H9 (cell line): Measurements from ENCODE around the gene TRPV6. TPM values are rescaled to one million over a fixed set of nuclear protein-coding genes. Genes with fewer than 3 reads are reported as not detected.
A peak's percentile ranks its signal among the peaks of the same experiment; 100 is the strongest.

Source experiments
- DNase-seq: peaks from one replicate; pipeline ENCODE4 v3.0.0-alpha.2; 2017
- H2AFZ ChIP-seq: one replicate; pipeline ENCODE4 v1.6.1; 2013; ENCODE audit warnings: mild to moderate bottlenecking, low read length, control low read depth, moderate library complexity
- H2AK5ac ChIP-seq: 2 replicates; pipeline ENCODE4 v1.6.1; 2013; ENCODE audit warnings: low read length, control low read depth, mixed read lengths; ENCODE audit not compliant: insufficient read length
- H2BK120ac ChIP-seq: one replicate; pipeline ENCODE4 v1.6.1; 2013; ENCODE audit warnings: low read depth, mild to moderate bottlenecking, low read length, control low read depth, inconsistent platforms; ENCODE audit not compliant: poor library complexity, severe bottlenecking
- H2BK12ac ChIP-seq: 2 replicates; pipeline ENCODE4 v1.6.1; 2013; ENCODE audit warnings: low read length, control low read depth, mixed read lengths, low read depth; ENCODE audit not compliant: insufficient read length
- H2BK15ac ChIP-seq: 2 replicates; pipeline ENCODE4 v1.6.1; 2013; ENCODE audit warnings: low read depth, low read length, control low read depth
- H2BK20ac ChIP-seq: one replicate; pipeline ENCODE4 v1.6.1; 2013; ENCODE audit warnings: low read depth, mild to moderate bottlenecking, low read length, control low read depth, inconsistent platforms; ENCODE audit not compliant: poor library complexity, severe bottlenecking
- H2BK5ac ChIP-seq: 2 replicates; pipeline ENCODE4 v1.6.1; 2013; ENCODE audit warnings: low read length, control low read depth, mixed read lengths; ENCODE audit not compliant: insufficient read length
- H3K14ac ChIP-seq: 2 replicates; pipeline ENCODE4 v1.6.1; 2013; ENCODE audit warnings: low read length, control low read depth; ENCODE audit not compliant: insufficient read depth
- H3K18ac ChIP-seq: 2 replicates; pipeline ENCODE4 v1.6.1; 2013; ENCODE audit warnings: low read depth, mild to moderate bottlenecking, mixed read lengths, low read length, control low read depth; ENCODE audit not compliant: insufficient read length
- H3K23ac ChIP-seq: 2 replicates; pipeline ENCODE4 v1.6.1; 2013; ENCODE audit warnings: low read length, control low read depth, mixed read lengths, low read depth; ENCODE audit not compliant: insufficient read length
- H3K23me2 ChIP-seq: 2 replicates; pipeline ENCODE4 v1.6.1; 2013; ENCODE audit warnings: low read depth, mild to moderate bottlenecking, mixed read lengths, low read length, control low read depth; ENCODE audit not compliant: insufficient read length, poor library complexity, severe bottlenecking
- H3K27ac ChIP-seq: 2 replicates; pipeline ENCODE4 v1.5.1; 2013; ENCODE audit warnings: low read length, control low read depth, mixed read lengths, low read depth; ENCODE audit not compliant: insufficient read length
- H3K27me3 ChIP-seq: 2 replicates; pipeline ENCODE4 v1.6.1; 2013; ENCODE audit warnings: low read length, control low read depth, inconsistent platforms; ENCODE audit not compliant: insufficient read depth
- H3K4ac ChIP-seq: 2 replicates; pipeline ENCODE4 v1.6.1; 2013; ENCODE audit warnings: low read depth, mild to moderate bottlenecking, control low read depth, inconsistent platforms, low read length, moderate library complexity
- H3K4me1 ChIP-seq: 2 replicates; pipeline ENCODE4 v1.6.1; 2013; ENCODE audit warnings: low read length, control low read depth, inconsistent platforms; ENCODE audit not compliant: insufficient read depth
- H3K4me2 ChIP-seq: 2 replicates; pipeline ENCODE4 v1.6.1; 2013; ENCODE audit warnings: low read length, control low read depth, mixed read lengths; ENCODE audit not compliant: insufficient read length, insufficient read depth
- H3K56ac ChIP-seq: 2 replicates; pipeline ENCODE4 v1.6.1; 2013; ENCODE audit warnings: low read depth, mild to moderate bottlenecking, mixed read lengths, low read length, control low read depth; ENCODE audit not compliant: insufficient read length
- H3K79me1 ChIP-seq: 2 replicates; pipeline ENCODE4 v1.6.1; 2013; ENCODE audit warnings: low read depth, mild to moderate bottlenecking, moderate library complexity, low read length, control low read depth, inconsistent platforms; ENCODE audit not compliant: insufficient read depth, poor library complexity, severe bottlenecking
- H3K79me2 ChIP-seq: 2 replicates; pipeline ENCODE4 v1.6.1; 2013; ENCODE audit warnings: low read length, control low read depth, inconsistent platforms; ENCODE audit not compliant: insufficient read depth
- H3K9ac ChIP-seq: 2 replicates; pipeline ENCODE4 v1.6.1; 2013; ENCODE audit warnings: low read length, control low read depth, mixed read lengths; ENCODE audit not compliant: insufficient read length; ENCODE audit errors: extremely low read depth
- H3K9me3 ChIP-seq: one replicate; pipeline ENCODE4 v1.6.1; 2013; ENCODE audit warnings: low read depth, low read length, inconsistent platforms; ENCODE audit not compliant: control insufficient read depth
- H3T11ph ChIP-seq: one replicate; pipeline ENCODE4 v1.6.1; 2013; ENCODE audit warnings: mild to moderate bottlenecking, low read length, control low read depth, inconsistent platforms
- H4K20me1 ChIP-seq: one replicate; pipeline ENCODE4 v1.6.1; 2013; ENCODE audit not compliant: control insufficient read depth, insufficient read length, insufficient read depth
- H4K5ac ChIP-seq: 2 replicates; pipeline ENCODE4 v1.6.1; 2013; ENCODE audit warnings: low read depth, mild to moderate bottlenecking, mixed read lengths, low read length, control low read depth; ENCODE audit not compliant: insufficient read length
- H4K8ac ChIP-seq: replicated peaks from 2 replicates; pipeline ENCODE4 v1.6.1; 2013; ENCODE audit warnings: low read length, control low read depth, mixed read lengths, low read depth; ENCODE audit not compliant: insufficient read length
- H4K91ac ChIP-seq: 2 replicates; pipeline ENCODE4 v1.6.1; 2013; ENCODE audit warnings: low read depth, mild to moderate bottlenecking, moderate library complexity, mixed read lengths, low read length, control low read depth; ENCODE audit not compliant: insufficient read length
- H3K27ac Mint-ChIP-seq, 3 experiments: 2 replicates in 2 of 3; 3 replicates in 1 of 3; pipeline ENCODE4 v1.8.0; 2020 to 2021; ENCODE audit warnings: mixed read lengths in 3 of 3, mild to moderate bottlenecking in 1 of 3, moderate library complexity in 1 of 3
- H3K27me3 Mint-ChIP-seq: 2 replicates; pipeline ENCODE4 v1.8.0; 2021; ENCODE audit warnings: low read depth, mild to moderate bottlenecking, moderate library complexity, mixed read lengths
- H3K36me3 Mint-ChIP-seq, 3 experiments: 2 replicates in 2 of 3; 3 replicates in 1 of 3; pipeline ENCODE4 v1.8.0; 2020 to 2021; ENCODE audit warnings: low read depth in 3 of 3, mixed read lengths in 3 of 3; ENCODE audit not compliant: insufficient read depth in 1 of 3
- H3K4me1 Mint-ChIP-seq, 2 experiments: 2 replicates each; pipeline ENCODE4 v1.8.0; 2020; ENCODE audit warnings: mixed read lengths in 2 of 2
- H3K4me3 Mint-ChIP-seq, 2 experiments: 2 replicates in 1 of 2; 3 replicates in 1 of 2; pipeline ENCODE4 v1.8.0; 2020 to 2021; ENCODE audit warnings: mild to moderate bottlenecking in 2 of 2, mixed read lengths in 2 of 2, moderate library complexity in 1 of 2
- H3K9me3 Mint-ChIP-seq, 2 experiments: 2 replicates in 1 of 2; 3 replicates in 1 of 2; pipeline ENCODE4 v1.8.0; 2020; ENCODE audit warnings: mild to moderate bottlenecking in 2 of 2, mixed read lengths in 2 of 2, moderate library complexity in 1 of 2
- WGBS: extraction: QIAGEN DNeasy Blood & Tissue Kit; methylation state at CpG from one replicate; pipeline ENCODE4 v1.1.7; 2013; ENCODE audit warnings: missing lambda C conversion rate, low lambda C conversion rate, mixed read lengths; ENCODE audit not compliant: insufficient read length; ENCODE audit errors: extremely low coverage; 5-methylcytosine and 5-hydroxymethylcytosine counted together
- total RNA-seq: library from RNA; stranded (reverse); gene quantifications from 2 replicates; pipeline ENCODE4 v1.2.1, GENCODE V29; 2021
- TF ChIP-seq, protein P1 (sequence below): fragments of 200-600 bp; sonication (generic); conservative IDR thresholded peaks from 3 replicates; pipeline ENCODE4 v1.8.0; 2021; ENCODE audit warnings: antibody characterized with exemption, mild to moderate bottlenecking

TRPV6 gene
- total RNA-seq, 1 experiment from 2014 or later, result 0.61 TPM

DNA sequence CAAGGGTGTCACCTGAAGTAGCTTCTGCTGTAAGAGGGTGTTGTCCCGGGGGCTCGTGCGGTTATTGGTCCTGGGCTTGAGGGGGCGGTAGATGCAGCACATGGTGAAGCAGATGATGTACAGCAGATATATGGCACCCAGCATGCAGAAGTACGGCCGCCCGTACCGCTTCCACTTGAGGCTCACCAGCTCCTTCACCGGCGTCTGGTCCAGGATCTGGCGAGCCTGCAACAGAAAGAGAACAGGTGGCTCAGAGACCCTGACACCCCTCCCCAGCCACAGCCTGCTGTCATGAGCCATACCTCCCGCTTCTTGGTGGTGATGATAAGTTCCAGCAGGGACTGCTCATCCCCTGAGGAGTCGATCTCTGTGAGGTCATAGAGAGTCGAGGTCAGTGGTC, 10.1 kb downstream of the TRPV6 start:
- Histone ChIP-seq H3K4me2 (no peak overlapping the region), H3K23ac (no peak overlapping the region), H4K5ac (no peak overlapping the region), H3K9me3 (no peaks in the 10 kb centered on the region), H3K79me2 (no peaks in the 10 kb centered on the region), H3K4me1 (no peaks in the 10 kb centered on the region), H3K56ac (no peak overlapping the region), H3T11ph (no peak overlapping the region), H4K8ac (no peak overlapping the region), H2BK12ac (no peak overlapping the region), H3K79me1 (no peaks in the 10 kb centered on the region), H2BK20ac (no peak overlapping the region), H2AFZ (no peak overlapping the region), H3K27me3 (no peaks in the 10 kb centered on the region), H3K27ac (no peak overlapping the region), H4K91ac (no peak overlapping the region), H3K4ac (no peak overlapping the region), H3K23me2 (no peaks in the 10 kb centered on the region), H2BK5ac (no peak overlapping the region), H2BK15ac (no peak overlapping the region), H3K9ac (no peak overlapping the region), H3K18ac (no peak overlapping the region), H2BK120ac (no peak overlapping the region), H4K20me1 (no peaks in the 10 kb centered on the region), H3K14ac (no peak overlapping the region), H2AK5ac (no peak overlapping the region)
- peaks cover 8% of the 10 kb centered on the region for H3K27me3 Mint-ChIP-seq
- WGBS, result no CpG with 5 or more reads among the region's 14 CpGs
- DNase-seq, result no peak
- peaks cover 0 to 9% of the 10 kb centered on the region in 2 experiments; a peak in 2 of 5 replicates for H3K9me3 Mint-ChIP-seq
- H3K4me1 Mint-ChIP-seq, result no peaks in the 10 kb centered on the region
- H3K4me3 Mint-ChIP-seq, result no peak overlapping the region
- H3K36me3 Mint-ChIP-seq, result peaks cover 0 to 16% (median 5%) of the 10 kb centered on the region in 3 experiments; a peak in 4 of 7 replicates
- TF ChIP-seq, protein P1, sequence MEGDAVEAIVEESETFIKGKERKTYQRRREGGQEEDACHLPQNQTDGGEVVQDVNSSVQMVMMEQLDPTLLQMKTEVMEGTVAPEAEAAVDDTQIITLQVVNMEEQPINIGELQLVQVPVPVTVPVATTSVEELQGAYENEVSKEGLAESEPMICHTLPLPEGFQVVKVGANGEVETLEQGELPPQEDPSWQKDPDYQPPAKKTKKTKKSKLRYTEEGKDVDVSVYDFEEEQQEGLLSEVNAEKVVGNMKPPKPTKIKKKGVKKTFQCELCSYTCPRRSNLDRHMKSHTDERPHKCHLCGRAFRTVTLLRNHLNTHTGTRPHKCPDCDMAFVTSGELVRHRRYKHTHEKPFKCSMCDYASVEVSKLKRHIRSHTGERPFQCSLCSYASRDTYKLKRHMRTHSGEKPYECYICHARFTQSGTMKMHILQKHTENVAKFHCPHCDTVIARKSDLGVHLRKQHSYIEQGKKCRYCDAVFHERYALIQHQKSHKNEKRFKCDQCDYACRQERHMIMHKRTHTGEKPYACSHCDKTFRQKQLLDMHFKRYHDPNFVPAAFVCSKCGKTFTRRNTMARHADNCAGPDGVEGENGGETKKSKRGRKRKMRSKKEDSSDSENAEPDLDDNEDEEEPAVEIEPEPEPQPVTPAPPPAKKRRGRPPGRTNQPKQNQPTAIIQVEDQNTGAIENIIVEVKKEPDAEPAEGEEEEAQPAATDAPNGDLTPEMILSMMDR, result no peak
- peak overlapping the region in 1 of 3 experiments; percentile 80; a peak in 1 of 7 replicates for H3K27ac Mint-ChIP-seq
